GM19099 (cell line): ENCODE data around the gene NEK2.

ENCODE experiments used
- POLR2A ChIP-seq: IDR thresholded peaks from 3 replicates; pipeline ENCODE4 v1.6.1; 2011; ENCODE audit warnings: low read depth; ENCODE audit not compliant: insufficient read length; ENCODE audit errors: extremely low read depth

Gene NEK2

GRCh38 chr1:211701733-211702132, 26.3 kb upstream of the NEK2 start:
- TF ChIP-seq POLR2A, result no peak

GRCh38 chr1:211699059-211699458, 23.6 kb upstream of the NEK2 start:
- TF ChIP-seq POLR2A, result no peak

- TF ChIP-seq POLR2A, result peak; percentile 29
Measured at GRCh38 chr1:211698161-211699026, 23.0 kb upstream of the NEK2 start.

GRCh38 chr1:211697356-211697755, 21.9 kb upstream of the NEK2 start:
- TF ChIP-seq POLR2A, result no peak

GRCh38 chr1:211695135-211695816, 19.9 kb upstream of the NEK2 start:
- peak; percentile 15 for TF ChIP-seq POLR2A

GRCh38 chr1:211688421-211688820, 13.0 kb upstream of the NEK2 start:
- TF ChIP-seq POLR2A, result no peak

- TF ChIP-seq POLR2A, result no peak
Measured at GRCh38 chr1:211687462-211688215, 12.2 kb upstream of the NEK2 start.

- no peak for TF ChIP-seq POLR2A
Measured at GRCh38 chr1:211685823-211686222, 10.4 kb upstream of the NEK2 start.

GRCh38 chr1:211684791-211685190, 9.4 kb upstream of the NEK2 start:
- TF ChIP-seq POLR2A, result no peak

GRCh38 chr1:211684331-211684730, 8.9 kb upstream of the NEK2 start:
- TF ChIP-seq POLR2A, result no peak

- no peak for TF ChIP-seq POLR2A
Measured at GRCh38 chr1:211683396-211684297, 8.2 kb upstream of the NEK2 start.

- no peak for TF ChIP-seq POLR2A
Measured at GRCh38 chr1:211680752-211681327, 5.4 kb upstream of the NEK2 start.

GRCh38 chr1:211677659-211678058, 2.2 kb upstream of the NEK2 start:
- no peak for TF ChIP-seq POLR2A

GRCh38 chr1:211676761-211677160, 1.3 kb upstream of the NEK2 start:
- no peak for TF ChIP-seq POLR2A
